Suprapubic skin (tissue), 4 donors: Measurements from ENCODE around the gene NLRC3.

ENCODE experiments used
- EP300 ChIP-seq: sonication (generic); formaldehyde crosslinking; IDR thresholded peaks from one replicate; pipeline ENCODE4 v1.6.1; 2017; ENCODE audit warnings: antibody characterized with exemption
- POLR2A ChIP-seq, 2 donors: fragments of 450-650 bp; IDR thresholded peaks; one replicate each; pipeline ENCODE4 v1.6.1; 2017; ENCODE audit warnings: antibody characterized with exemption in 2 of 2, mild to moderate bottlenecking in 2 of 2, moderate library complexity in 2 of 2
- POLR2AphosphoS5 ChIP-seq, 3 donors: sonication (generic); formaldehyde crosslinking; IDR thresholded peaks; one replicate each; pipeline ENCODE4 v1.6.1; 2017; ENCODE audit warnings: antibody characterized with exemption in 3 of 3
- TF ChIP-seq, protein P1 (sequence below), 2 donors: fragments of 200-600 bp in 1 of 2; fragments of 450-650 bp in 1 of 2; sonication (generic) in 1 of 2; IDR thresholded peaks; one replicate each; pipeline ENCODE4 v1.5.1; 2016 to 2019; ENCODE audit warnings: antibody characterized with exemption in 2 of 2, mild to moderate bottlenecking in 1 of 2, moderate library complexity in 1 of 2

DNA sequence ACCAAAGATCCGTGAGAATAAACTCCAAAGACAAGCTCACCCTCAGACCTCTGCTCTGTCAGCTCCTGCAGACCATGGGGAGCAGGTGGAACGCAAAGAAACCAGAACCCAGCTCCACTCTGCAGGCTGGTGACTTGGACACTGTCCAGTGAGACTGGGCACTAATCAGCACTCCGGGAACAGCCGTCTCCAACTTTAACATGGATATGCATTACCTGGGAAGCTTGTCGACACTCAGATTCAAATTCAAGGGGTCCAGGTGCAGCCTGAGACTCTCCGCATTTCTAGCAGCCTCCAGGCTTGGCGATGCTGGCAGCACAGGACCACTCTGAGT, 25.1 kb upstream of the NLRC3 start:
- TF ChIP-seq POLR2AphosphoS5 (IDR thresholded peaks at IDR 0.05), result no peak
- TF ChIP-seq, protein P1, sequence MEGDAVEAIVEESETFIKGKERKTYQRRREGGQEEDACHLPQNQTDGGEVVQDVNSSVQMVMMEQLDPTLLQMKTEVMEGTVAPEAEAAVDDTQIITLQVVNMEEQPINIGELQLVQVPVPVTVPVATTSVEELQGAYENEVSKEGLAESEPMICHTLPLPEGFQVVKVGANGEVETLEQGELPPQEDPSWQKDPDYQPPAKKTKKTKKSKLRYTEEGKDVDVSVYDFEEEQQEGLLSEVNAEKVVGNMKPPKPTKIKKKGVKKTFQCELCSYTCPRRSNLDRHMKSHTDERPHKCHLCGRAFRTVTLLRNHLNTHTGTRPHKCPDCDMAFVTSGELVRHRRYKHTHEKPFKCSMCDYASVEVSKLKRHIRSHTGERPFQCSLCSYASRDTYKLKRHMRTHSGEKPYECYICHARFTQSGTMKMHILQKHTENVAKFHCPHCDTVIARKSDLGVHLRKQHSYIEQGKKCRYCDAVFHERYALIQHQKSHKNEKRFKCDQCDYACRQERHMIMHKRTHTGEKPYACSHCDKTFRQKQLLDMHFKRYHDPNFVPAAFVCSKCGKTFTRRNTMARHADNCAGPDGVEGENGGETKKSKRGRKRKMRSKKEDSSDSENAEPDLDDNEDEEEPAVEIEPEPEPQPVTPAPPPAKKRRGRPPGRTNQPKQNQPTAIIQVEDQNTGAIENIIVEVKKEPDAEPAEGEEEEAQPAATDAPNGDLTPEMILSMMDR (IDR thresholded peaks at IDR 0.05), result no peak
- TF ChIP-seq POLR2A (IDR thresholded peaks at IDR 0.05), result no peak
- TF ChIP-seq EP300, result no peak
